Activated naive CD8-positive, alpha-beta T cell (primary cell): ENCODE results near the gene FHIT.
"Not testable (repeated sequence)": the region's sequence is repeated elsewhere in the genome, so short reads cannot be mapped to it uniquely, and the experiment has no call there.

Experiments
- H3K27ac Mint-ChIP-seq: one replicate; pipeline ENCODE4 v1.8.0; 2021; ENCODE audit warnings: mixed read lengths
- H3K27me3 Mint-ChIP-seq: one replicate; pipeline ENCODE4 v1.8.0; 2021; ENCODE audit warnings: mixed read lengths
- H3K36me3 Mint-ChIP-seq: one replicate; pipeline ENCODE4 v1.8.0; 2021; ENCODE audit warnings: mixed read lengths
- H3K4me1 Mint-ChIP-seq: one replicate; pipeline ENCODE4 v1.8.0; 2021; ENCODE audit warnings: low read depth, mixed read lengths
- H3K4me3 Mint-ChIP-seq: one replicate; pipeline ENCODE4 v1.8.0; 2021; ENCODE audit warnings: mild to moderate bottlenecking, mixed read lengths
- H3K9me3 Mint-ChIP-seq: one replicate; pipeline ENCODE4 v1.8.0; 2021; ENCODE audit warnings: low read depth, mixed read lengths

The FHIT gene

GRCh38 chr3:61201071-61201470 lies 50.2 kb downstream of the FHIT start:
- H3K4me3 Mint-ChIP-seq, result no peak overlapping the region
- no peak overlapping the region for H3K27ac Mint-ChIP-seq
- H3K27me3 Mint-ChIP-seq, result no peaks in the 10 kb centered on the region
- H3K36me3 Mint-ChIP-seq, result peaks cover 10% of the 10 kb centered on the region
- no peaks in the 10 kb centered on the region for H3K4me1 Mint-ChIP-seq
- H3K9me3 Mint-ChIP-seq, result no peaks in the 10 kb centered on the region

- no peaks in the 10 kb centered on the region for H3K4me1 Mint-ChIP-seq
- H3K4me3 Mint-ChIP-seq, result no peak overlapping the region
- no peaks in the 10 kb centered on the region for H3K27me3 Mint-ChIP-seq
- no peaks in the 10 kb centered on the region for H3K9me3 Mint-ChIP-seq
- H3K36me3 Mint-ChIP-seq, result peaks cover 10% of the 10 kb centered on the region
- no peak overlapping the region for H3K27ac Mint-ChIP-seq
These were observed 51.0 kb downstream of the FHIT start for GRCh38 chr3:61200270-61200669.

GRCh38 chr3:61199843-61200242 lies 51.4 kb downstream of the FHIT start:
- H3K4me1 Mint-ChIP-seq, result no peaks in the 10 kb centered on the region
- no peak overlapping the region for H3K4me3 Mint-ChIP-seq
- H3K27me3 Mint-ChIP-seq, result no peaks in the 10 kb centered on the region
- no peak overlapping the region for H3K27ac Mint-ChIP-seq
- H3K36me3 Mint-ChIP-seq, result peaks cover 10% of the 10 kb centered on the region
- no peaks in the 10 kb centered on the region for H3K9me3 Mint-ChIP-seq

- no peaks in the 10 kb centered on the region for H3K4me1 Mint-ChIP-seq
- H3K9me3 Mint-ChIP-seq, result no peaks in the 10 kb centered on the region
- no peaks in the 10 kb centered on the region for H3K27me3 Mint-ChIP-seq
- no peak overlapping the region for H3K27ac Mint-ChIP-seq
- no peak overlapping the region for H3K4me3 Mint-ChIP-seq
- H3K36me3 Mint-ChIP-seq, result peaks cover 18% of the 10 kb centered on the region
These were observed 56.2 kb downstream of the FHIT start for GRCh38 chr3:61194892-61195538.

GRCh38 chr3:61192222-61192621 lies 59.0 kb downstream of the FHIT start:
- no peak overlapping the region for H3K27ac Mint-ChIP-seq
- no peaks in the 10 kb centered on the region for H3K27me3 Mint-ChIP-seq
- no peak overlapping the region for H3K4me3 Mint-ChIP-seq
- no peaks in the 10 kb centered on the region for H3K4me1 Mint-ChIP-seq
- H3K9me3 Mint-ChIP-seq, result no peaks in the 10 kb centered on the region
- H3K36me3 Mint-ChIP-seq, result peaks cover 10% of the 10 kb centered on the region

- not testable (repeated sequence) for H3K27ac Mint-ChIP-seq, H3K27me3 Mint-ChIP-seq, H3K9me3 Mint-ChIP-seq, H3K4me1 Mint-ChIP-seq, H3K4me3 Mint-ChIP-seq, H3K36me3 Mint-ChIP-seq
These were observed 61.0 kb downstream of the FHIT start for GRCh38 chr3:61190205-61190604.

GRCh38 chr3:61186030-61186429 lies 65.2 kb downstream of the FHIT start:
- no peak overlapping the region for H3K4me3 Mint-ChIP-seq
- peaks cover 6% of the 10 kb centered on the region for H3K4me1 Mint-ChIP-seq
- H3K27ac Mint-ChIP-seq, result no peak overlapping the region
- no peaks in the 10 kb centered on the region for H3K9me3 Mint-ChIP-seq
- no peaks in the 10 kb centered on the region for H3K27me3 Mint-ChIP-seq
- H3K36me3 Mint-ChIP-seq, result no peaks in the 10 kb centered on the region

- Mint-ChIP-seq H3K36me3 (peaks cover 2% of the 10 kb centered on the region), H3K9me3 (no peaks in the 10 kb centered on the region)
These were observed 66.3 kb downstream of the FHIT start for GRCh38 chr3:61184956-61185355.

GRCh38 chr3:61182662-61183061 lies 68.6 kb downstream of the FHIT start:
- no peak overlapping the region for H3K27ac Mint-ChIP-seq
- no peak overlapping the region for H3K4me3 Mint-ChIP-seq
- H3K9me3 Mint-ChIP-seq, result no peaks in the 10 kb centered on the region
- H3K36me3 Mint-ChIP-seq, result peaks cover 4% of the 10 kb centered on the region
- no peaks in the 10 kb centered on the region for H3K27me3 Mint-ChIP-seq
- peaks cover 8% of the 10 kb centered on the region for H3K4me1 Mint-ChIP-seq

More at GRCh38 chr3:61184956-61185355, 66.3 kb downstream of the FHIT start:
- peaks cover 6% of the 10 kb centered on the region for H3K4me1 Mint-ChIP-seq
- H3K4me3 Mint-ChIP-seq, result no peak overlapping the region
- no peaks in the 10 kb centered on the region for H3K27me3 Mint-ChIP-seq
- no peak overlapping the region for H3K27ac Mint-ChIP-seq

- Mint-ChIP-seq H3K27me3 (no peaks in the 10 kb centered on the region), H3K4me1 (peaks cover 8% of the 10 kb centered on the region), H3K36me3 (peaks cover 4% of the 10 kb centered on the region), H3K9me3 (no peaks in the 10 kb centered on the region), H3K27ac (no peak overlapping the region), H3K4me3 (no peak overlapping the region)
These were observed 69.4 kb downstream of the FHIT start for GRCh38 chr3:61181874-61182273.

- H3K9me3 Mint-ChIP-seq, result no peaks in the 10 kb centered on the region
- H3K36me3 Mint-ChIP-seq, result peaks cover 8% of the 10 kb centered on the region
- H3K4me3 Mint-ChIP-seq, result no peak overlapping the region
- H3K27ac Mint-ChIP-seq, result no peak overlapping the region
- peaks cover 8% of the 10 kb centered on the region for H3K4me1 Mint-ChIP-seq
- H3K27me3 Mint-ChIP-seq, result no peaks in the 10 kb centered on the region
These were observed 71.0 kb downstream of the FHIT start for GRCh38 chr3:61180206-61180605.

- Mint-ChIP-seq H3K9me3 (no peaks in the 10 kb centered on the region), H3K27ac (no peak overlapping the region), H3K27me3 (no peaks in the 10 kb centered on the region), H3K4me3 (no peak overlapping the region), H3K36me3 (peaks cover 10% of the 10 kb centered on the region), H3K4me1 (peaks cover 8% of the 10 kb centered on the region)
These were observed 73.1 kb downstream of the FHIT start for GRCh38 chr3:61178167-61178566.

GRCh38 chr3:61177450-61177849 lies 73.8 kb downstream of the FHIT start:
- Mint-ChIP-seq H3K4me3 (no peak overlapping the region), H3K27ac (no peak overlapping the region), H3K36me3 (peaks cover 10% of the 10 kb centered on the region), H3K4me1 (peaks cover 7% of the 10 kb centered on the region), H3K27me3 (no peaks in the 10 kb centered on the region), H3K9me3 (no peaks in the 10 kb centered on the region)

- Mint-ChIP-seq H3K27me3 (no peaks in the 10 kb centered on the region), H3K36me3 (peaks cover 6% of the 10 kb centered on the region), H3K9me3 (no peaks in the 10 kb centered on the region), H3K27ac (no peak overlapping the region), H3K4me1 (no peaks in the 10 kb centered on the region), H3K4me3 (no peak overlapping the region)
These were observed 77.6 kb downstream of the FHIT start for GRCh38 chr3:61173676-61174075.

GRCh38 chr3:61172684-61173083 lies 78.6 kb downstream of the FHIT start:
- no peak overlapping the region for H3K27ac Mint-ChIP-seq
- H3K36me3 Mint-ChIP-seq, result peaks cover 6% of the 10 kb centered on the region
- H3K4me1 Mint-ChIP-seq, result no peaks in the 10 kb centered on the region

GRCh38 chr3:61172203-61172602 lies 79.0 kb downstream of the FHIT start:
- H3K4me3 Mint-ChIP-seq, result no peak overlapping the region
- no peaks in the 10 kb centered on the region for H3K27me3 Mint-ChIP-seq
- H3K27ac Mint-ChIP-seq, result no peak overlapping the region
- no peaks in the 10 kb centered on the region for H3K9me3 Mint-ChIP-seq
- H3K4me1 Mint-ChIP-seq, result no peaks in the 10 kb centered on the region
- H3K36me3 Mint-ChIP-seq, result peaks cover 6% of the 10 kb centered on the region

More at GRCh38 chr3:61172684-61173083, 78.6 kb downstream of the FHIT start:
- Mint-ChIP-seq H3K4me3 (no peak overlapping the region), H3K9me3 (no peaks in the 10 kb centered on the region), H3K27me3 (no peaks in the 10 kb centered on the region)
